ENCODE data around the gene HMOX2. TPM values are rescaled to one million over a fixed set of nuclear protein-coding genes. Genes with fewer than 3 reads are reported as not detected.

The HMOX2 gene
- total RNA-seq, 4 donors from 2014 or later = 46.9 to 94.0 (median 75.0) TPM

DNA sequence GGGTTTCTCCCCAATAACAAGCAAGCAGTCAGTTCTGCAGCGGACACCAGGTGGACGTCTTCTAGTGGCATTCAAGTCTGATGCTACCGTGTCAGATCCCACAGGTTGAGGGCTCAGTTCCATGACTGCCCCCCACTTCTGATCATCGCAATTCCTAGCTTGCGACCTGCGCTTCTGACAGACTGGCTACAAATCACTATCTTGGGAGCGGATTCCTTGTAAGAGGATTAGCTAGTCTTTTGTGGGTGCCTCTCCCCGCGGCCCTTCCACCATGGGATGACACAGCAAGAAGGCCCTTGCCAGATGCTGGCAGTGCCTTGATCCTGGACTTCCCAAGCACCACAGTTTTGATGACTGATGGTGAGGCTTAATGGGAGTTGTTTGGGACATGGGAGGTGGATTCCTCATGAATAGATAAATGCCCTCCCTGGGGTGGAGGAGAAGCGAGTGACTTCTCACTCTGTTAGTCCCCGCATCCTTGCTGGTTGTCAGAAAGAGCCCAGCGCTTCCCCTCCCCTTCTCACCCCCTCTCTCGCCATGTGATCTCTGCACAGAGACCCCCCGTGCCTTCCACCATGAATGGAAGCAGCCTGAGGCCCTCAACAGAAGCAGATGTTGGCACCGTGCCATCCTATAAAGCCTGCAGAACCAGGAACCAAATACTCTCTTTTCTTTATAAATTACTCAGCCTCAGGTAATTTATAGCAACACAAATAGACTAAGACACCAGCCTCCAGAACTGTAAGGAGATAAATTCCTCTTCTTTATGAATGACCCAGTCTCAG, 43.3 kb downstream of the HMOX2 start:
- Histone ChIP-seq H3K4me3 (no peak overlapping the region), H3K36me3 (peaks cover 0 to 20% (median 0%) of the 10 kb centered on the region in 3 donors), H3K27me3 (no peaks in the 10 kb centered on the region), H3K9me3 (no peaks in the 10 kb centered on the region), H3K4me1 (peaks cover 8 to 56% (median 23%) of the 10 kb centered on the region in 3 donors), H3K27ac (no peak overlapping the region)
- TF ChIP-seq, protein P1, sequence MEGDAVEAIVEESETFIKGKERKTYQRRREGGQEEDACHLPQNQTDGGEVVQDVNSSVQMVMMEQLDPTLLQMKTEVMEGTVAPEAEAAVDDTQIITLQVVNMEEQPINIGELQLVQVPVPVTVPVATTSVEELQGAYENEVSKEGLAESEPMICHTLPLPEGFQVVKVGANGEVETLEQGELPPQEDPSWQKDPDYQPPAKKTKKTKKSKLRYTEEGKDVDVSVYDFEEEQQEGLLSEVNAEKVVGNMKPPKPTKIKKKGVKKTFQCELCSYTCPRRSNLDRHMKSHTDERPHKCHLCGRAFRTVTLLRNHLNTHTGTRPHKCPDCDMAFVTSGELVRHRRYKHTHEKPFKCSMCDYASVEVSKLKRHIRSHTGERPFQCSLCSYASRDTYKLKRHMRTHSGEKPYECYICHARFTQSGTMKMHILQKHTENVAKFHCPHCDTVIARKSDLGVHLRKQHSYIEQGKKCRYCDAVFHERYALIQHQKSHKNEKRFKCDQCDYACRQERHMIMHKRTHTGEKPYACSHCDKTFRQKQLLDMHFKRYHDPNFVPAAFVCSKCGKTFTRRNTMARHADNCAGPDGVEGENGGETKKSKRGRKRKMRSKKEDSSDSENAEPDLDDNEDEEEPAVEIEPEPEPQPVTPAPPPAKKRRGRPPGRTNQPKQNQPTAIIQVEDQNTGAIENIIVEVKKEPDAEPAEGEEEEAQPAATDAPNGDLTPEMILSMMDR (IDR thresholded peaks at IDR 0.05) = no peak
- TF ChIP-seq POLR2A (IDR thresholded peaks at IDR 0.05) = no peak
- no peak for DNase-seq
- intact Hi-C loops (cut with DNase I) = no loop called here
- 61 to 73% methylated on average over 9 to 11 of the region's 15 CpGs for WGBS, 2 donors

DNA sequence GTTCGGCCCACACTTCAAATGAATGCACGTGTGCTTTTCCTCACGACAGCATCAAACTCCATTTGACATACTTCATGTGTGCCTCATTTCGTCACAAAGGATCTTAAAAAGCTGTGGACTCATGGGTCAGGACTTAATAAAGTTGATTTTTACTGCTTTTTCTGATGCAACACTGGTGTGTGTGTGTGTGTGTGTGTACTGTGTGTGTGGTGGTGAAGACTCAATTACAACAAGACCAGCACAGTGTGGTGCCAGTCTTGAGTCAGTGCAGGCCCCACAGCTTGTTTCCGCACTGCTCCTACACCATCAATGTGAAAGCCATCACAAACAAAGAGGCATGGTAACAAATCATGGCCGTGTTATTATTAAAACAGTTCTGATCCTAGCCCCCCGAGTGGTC, 44.7 kb downstream of the HMOX2 start:
- no peaks in the 10 kb centered on the region for H3K9me3 ChIP-seq
- no peak overlapping the region for H3K4me3 ChIP-seq
- intact Hi-C loops (cut with DNase I) = no loop called here
- no peaks in the 10 kb centered on the region for H3K27me3 ChIP-seq
- DNase-seq = no peak
- no peak overlapping the region for H3K27ac ChIP-seq
- TF ChIP-seq POLR2A (IDR thresholded peaks at IDR 0.05) = no peak
- TF ChIP-seq, protein P1 (IDR thresholded peaks at IDR 0.05) = no peak
- H3K36me3 ChIP-seq = peaks cover 0 to 18% (median 0%) of the 10 kb centered on the region in 3 donors
- 76 to 79% methylated on average over 7 of the region's 7 CpGs for WGBS, 2 donors
- H3K4me1 ChIP-seq = peaks cover 8 to 49% (median 18%) of the 10 kb centered on the region in 3 donors

DNA sequence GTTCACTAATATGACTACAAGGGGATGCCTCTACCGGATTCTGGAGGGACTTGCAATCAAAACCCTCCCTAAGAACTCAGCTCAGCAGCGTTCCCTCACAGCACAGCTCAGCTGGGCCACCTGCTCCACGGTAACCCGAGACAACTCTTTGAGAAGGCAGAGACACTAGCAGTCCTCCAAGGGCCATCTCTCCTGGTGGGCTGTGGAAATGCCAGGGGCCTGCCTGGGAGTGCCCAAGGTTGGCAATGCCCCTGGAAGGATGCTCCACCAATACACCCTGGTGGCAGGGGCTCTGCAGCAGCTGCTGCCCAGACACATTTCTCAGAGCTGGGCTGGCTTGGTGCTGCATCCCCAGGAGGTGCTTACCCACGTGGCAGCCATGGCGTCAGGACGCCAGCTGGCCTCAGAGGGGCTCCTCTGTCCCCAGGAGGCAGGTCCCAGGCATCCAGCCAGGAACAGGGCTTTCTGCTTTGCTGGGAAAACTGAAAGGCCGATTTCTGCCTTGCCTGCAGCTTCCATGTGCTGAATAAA, 45.9 kb downstream of the HMOX2 start:
- Histone ChIP-seq H3K27me3 (no peaks in the 10 kb centered on the region), H3K4me1 (peaks cover 8 to 45% (median 18%) of the 10 kb centered on the region in 3 donors), H3K36me3 (peaks cover 0 to 18% (median 0%) of the 10 kb centered on the region in 3 donors), H3K4me3 (no peak overlapping the region), H3K9me3 (no peaks in the 10 kb centered on the region), H3K27ac (peak overlapping the region in 1 of 4 donors; percentile 9)
- WGBS, 2 donors = 43 to 50% methylated on average over 1 to 2 of the region's 8 CpGs
- intact Hi-C loops (cut with DNase I) = no loop called here
- TF ChIP-seq, protein P1 (IDR thresholded peaks at IDR 0.05) = no peak
- no peak for DNase-seq

DNA sequence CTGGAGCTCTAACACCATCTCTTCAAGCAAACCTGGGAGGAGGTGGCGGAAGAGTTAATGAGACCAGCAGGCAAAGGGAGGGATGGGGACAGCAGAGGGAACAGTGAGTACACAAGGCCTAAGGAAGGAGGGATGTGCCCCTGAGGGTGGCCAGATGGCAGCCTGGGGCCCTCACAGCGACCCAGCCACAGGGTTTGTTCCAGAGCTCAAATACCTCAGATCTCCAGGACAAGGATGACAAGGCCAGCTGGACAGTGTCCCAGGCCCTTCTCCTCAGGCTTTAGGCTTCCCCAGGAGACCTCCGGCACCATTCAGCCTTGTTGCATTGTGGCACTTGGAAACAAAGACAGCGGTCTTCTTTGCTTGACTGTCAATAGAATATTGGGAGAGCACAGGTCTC, 47.5 kb downstream of the HMOX2 start:
- DNase-seq = no peak
- intact Hi-C loops (cut with DNase I) = no loop called here
- Histone ChIP-seq H3K4me1 (peaks cover 8 to 43% (median 18%) of the 10 kb centered on the region in 3 donors), H3K27ac (no peak overlapping the region), H3K27me3 (no peaks in the 10 kb centered on the region), H3K9me3 (no peaks in the 10 kb centered on the region), H3K4me3 (no peak overlapping the region), H3K36me3 (peaks cover 0 to 18% (median 0%) of the 10 kb centered on the region in 3 donors)
- TF ChIP-seq POLR2A (IDR thresholded peaks at IDR 0.05) = no peak
- TF ChIP-seq, protein P1 (IDR thresholded peaks at IDR 0.05) = no peak
- 89 to 95% methylated on average over 2 to 4 of the region's 4 CpGs for WGBS, 2 donors

DNA sequence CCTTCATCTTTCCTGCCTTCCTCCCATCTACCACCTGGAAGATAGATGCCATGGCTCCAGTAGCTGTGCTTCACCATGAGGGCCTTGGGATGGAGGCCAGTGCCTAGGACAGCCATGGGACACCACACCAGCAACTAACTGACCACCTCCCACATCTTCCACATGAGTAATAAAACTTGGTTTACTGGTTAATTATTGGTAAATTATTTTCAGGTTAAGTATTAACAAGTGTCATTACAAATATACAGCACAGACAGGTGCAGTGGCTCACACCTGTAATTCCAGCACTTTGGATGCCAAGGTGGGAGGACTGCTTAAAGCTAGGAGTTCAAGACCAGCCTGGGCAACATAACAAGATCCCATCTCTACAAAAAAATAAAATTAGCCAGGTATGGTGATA, 48.4 kb downstream of the HMOX2 start:
- H3K4me3 ChIP-seq = no peak overlapping the region
- TF ChIP-seq, protein P1 (IDR thresholded peaks at IDR 0.05) = no peak
- no peak for TF ChIP-seq POLR2A (IDR thresholded peaks at IDR 0.05)
- no peak overlapping the region for H3K27ac ChIP-seq
- DNase-seq = no peak
- peaks cover 10 to 43% (median 20%) of the 10 kb centered on the region in 3 donors for H3K4me1 ChIP-seq
- no peaks in the 10 kb centered on the region for H3K9me3 ChIP-seq
- peaks cover 0 to 18% (median 0%) of the 10 kb centered on the region in 3 donors for H3K36me3 ChIP-seq
- intact Hi-C loops (cut with DNase I) = no loop called here
- H3K27me3 ChIP-seq = no peaks in the 10 kb centered on the region
